Panc1 (cell line): ENCODE results near the gene SUSD2. TPM values are rescaled to one million over a fixed set of nuclear protein-coding genes. Genes with fewer than 3 reads are reported as not detected.

Source experiments
- ATAC-seq: fragments of 200-7000 bp; cut with Tn5 transposase; 2 replicates; pipeline ENCODE4 v1.9.1; 2020; ENCODE audit warnings: mild to moderate bottlenecking, moderate library complexity
- BruUV-seq: library from RNA; stranded (reverse); fragments of 400-500 nt; replicated peaks from 2 replicates; lab custom pipeline; 2021; lab: Mats Ljungman, UMichigan
- CTCF ChIA-PET: fragments of 300-600 bp; sonication (Branson Sonifier 250); formaldehyde crosslinking; loops from one replicate; lab custom pipeline; 2022; ENCODE audit warnings: antibody characterized with exemption; lab: Charles Lee
- POLR2A ChIA-PET: fragments of 300-600 bp; sonication (Branson Sonifier 250); formaldehyde crosslinking; loops from one replicate; lab custom pipeline; 2022; ENCODE audit warnings: antibody characterized with exemption; lab: Charles Lee
- DNase-seq: peaks from one replicate; pipeline ENCODE4 v3.0.0-alpha.2; 2010; ENCODE audit warnings: low read depth, low spot score
- H3K27ac ChIP-seq: 2 replicates; pipeline ENCODE4 v1.5.1; 2011; ENCODE audit warnings: mild to moderate bottlenecking, low read length, inconsistent platforms
- H3K27me3 ChIP-seq: fragments of 200-500 bp; sonication (Bioruptor generic); 2 replicates; pipeline ENCODE4 v1.6.0; 2014; ENCODE audit warnings: low read length, inconsistent platforms; ENCODE audit not compliant: control insufficient read depth, insufficient read depth
- H3K36me3 ChIP-seq: fragments of 200-500 bp; sonication (Bioruptor generic); 2 replicates; pipeline ENCODE4 v1.5.1; 2014; ENCODE audit warnings: inconsistent platforms, mild to moderate bottlenecking, low read length, moderate library complexity; ENCODE audit not compliant: control insufficient read depth, insufficient read depth
- H3K4me1 ChIP-seq: 2 replicates; pipeline ENCODE4 v1.5.1; 2011; ENCODE audit warnings: inconsistent platforms, mild to moderate bottlenecking, low read length, moderate library complexity; ENCODE audit not compliant: control insufficient read depth, insufficient read depth
- H3K4me3 ChIP-seq, 2 experiments: 2 replicates each; pipeline ENCODE4 v1.5.1; 2011 to 2012; ENCODE audit warnings: low read depth in 2 of 2, low read length in 2 of 2, mild to moderate bottlenecking in 2 of 2, inconsistent platforms in 1 of 2, moderate library complexity in 1 of 2
- H3K9me3 ChIP-seq: fragments of 200-500 bp; sonication (Bioruptor generic); 2 replicates; pipeline ENCODE4 v1.5.1; 2014; ENCODE audit warnings: low read depth, mild to moderate bottlenecking, inconsistent platforms, low read length, moderate library complexity; ENCODE audit not compliant: control insufficient read depth, insufficient read depth
- CTCF ChIP-seq: fragments of 450-650 bp; IDR thresholded peaks from 2 replicates; pipeline ENCODE4 v1.5.1; 2017; ENCODE audit warnings: mild to moderate bottlenecking
- POLR2AphosphoS5 ChIP-seq: IDR thresholded peaks from 2 replicates; pipeline ENCODE4 v1.6.1; 2012; ENCODE audit warnings: mild to moderate bottlenecking, low read depth, low read length, moderate library complexity
- REST ChIP-seq, 2 experiments: IDR thresholded peaks; 2 replicates each; pipeline ENCODE4 v1.6.1; 2011 to 2012; ENCODE audit warnings: low read depth in 2 of 2, control low read depth in 1 of 2, low read length in 1 of 2, mild to moderate bottlenecking in 1 of 2, moderate library complexity in 1 of 2; ENCODE audit not compliant: insufficient read depth in 1 of 2
- SIN3A ChIP-seq: IDR thresholded peaks from 2 replicates; pipeline ENCODE4 v1.6.1; 2012; ENCODE audit warnings: low read depth, mild to moderate bottlenecking, low read length, moderate library complexity, borderline replicate concordance; ENCODE audit not compliant: insufficient read depth
- TCF7L2 ChIP-seq: IDR thresholded peaks from 2 replicates; pipeline ENCODE4 v1.6.1; 2011; ENCODE audit warnings: mild to moderate bottlenecking, low read depth, low read length, inconsistent platforms
- in situ Hi-C: cut with HindIII; loops from 2 replicates; pipeline ENCODE4 v1.10.0; 2016; ENCODE audit warnings: low sequenced_read_pairs, low pct_unique_long_range_greater_than_20kb
- intact Hi-C: fragments of 100-400 bp; cut with micrococcal nuclease; formaldehyde crosslinking; loops from one replicate; pipeline ENCODE4 v1.10.0; 2022; ENCODE audit not compliant: unreplicated experiment
- total RNA-seq: library from RNA; stranded (reverse); gene quantifications from one replicate; pipeline ENCODE4 v1.2.1, GENCODE V29; 2021; ENCODE audit not compliant: unreplicated experiment

Gene SUSD2
- total RNA-seq, 1 experiment from 2014 or later = 10.6 TPM

GRCh38 chr22:24225951-24226350, 44.7 kb downstream of the SUSD2 start:
- H3K27ac ChIP-seq = no peak overlapping the region
- BruUV-seq = no TSS peak
- no peaks in the 10 kb centered on the region for H3K27me3 ChIP-seq
- DNase-seq = no peak
- TF ChIP-seq CTCF = no peak
- no peak for TF ChIP-seq TCF7L2
- TF ChIP-seq REST (IDR thresholded peaks at IDR 0.05; ENCODE audit: insufficient read depth in 1 of 2, low read depth in 2 of 2, low read length in 1 of 2) = no peak
- TF ChIP-seq SIN3A = no peak
- no peak for TF ChIP-seq POLR2AphosphoS5
- no peak for ATAC-seq
- intact Hi-C loops (no loop called here), in situ Hi-C loops (no loop called here)
- H3K4me3 ChIP-seq = no peak overlapping the region
- no peaks in the 10 kb centered on the region for H3K36me3 ChIP-seq
- ChIA-PET POLR2A (no interaction called here), CTCF (no interaction called here)
- peaks cover 3% of the 10 kb centered on the region; the same call in 1 of the 2 replicates for H3K9me3 ChIP-seq
- H3K4me1 ChIP-seq = no peaks in the 10 kb centered on the region

- Histone ChIP-seq H3K27ac (no peak overlapping the region; the same call in 1 of the 2 replicates), H3K9me3 (no peaks in the 10 kb centered on the region), H3K27me3 (no peaks in the 10 kb centered on the region), H3K4me3 (no peak overlapping the region), H3K36me3 (no peaks in the 10 kb centered on the region), H3K4me1 (no peaks in the 10 kb centered on the region)
- BruUV-seq = no TSS peak
- intact Hi-C loops (no loop called here), in situ Hi-C loops (no loop called here)
- ChIA-PET POLR2A (no interaction called here), CTCF (no interaction called here)
- peak; percentile 42; the same call in 1 of the 2 replicates for ATAC-seq
- TF ChIP-seq REST (IDR thresholded peaks at IDR 0.05; ENCODE audit: insufficient read depth in 1 of 2, low read depth in 2 of 2, low read length in 1 of 2) (no peak), CTCF (no peak; the same call in 1 of the 2 replicates), TCF7L2 (no peak), SIN3A (no peak), POLR2AphosphoS5 (no peak)
- no peak for DNase-seq
Measured at GRCh38 chr22:24230911-24231656, 49.8 kb downstream of the SUSD2 start.
